Thyroid gland (tissue), 4 donors: ENCODE measurements around the gene ZBTB34. TPM values are rescaled to one million over a fixed set of nuclear protein-coding genes. Genes with fewer than 3 reads are reported as not detected.

Source experiments
- DNase-seq, 2 donors: peaks; one replicate each; pipeline ENCODE4 v3.0.0-alpha.2; 2019
- H3K27ac ChIP-seq, 3 donors: fragments of 200-600 bp; sonication (generic); 1 replicate in 2 of 3; 2 replicates in 1 of 3; pipeline ENCODE4 v1.5.1; 2016 to 2019; ENCODE audit warnings: mild to moderate bottlenecking in 1 of 3, moderate library complexity in 1 of 3
- H3K27me3 ChIP-seq: fragments of 200-600 bp; sonication (generic); one replicate; pipeline ENCODE4 v1.5.1; 2019
- H3K36me3 ChIP-seq, 2 donors: fragments of 200-600 bp; sonication (generic); one replicate each; pipeline ENCODE4 v1.5.1; 2016 to 2019
- H3K4me1 ChIP-seq, 2 donors: fragments of 200-600 bp; sonication (generic); one replicate each; pipeline ENCODE4 v1.5.1; 2017 to 2019
- H3K4me3 ChIP-seq, 3 donors: fragments of 200-600 bp; sonication (generic); replicated peaks in 1 of 3; 1 replicate in 2 of 3; 2 replicates in 1 of 3; pipeline ENCODE4 v1.5.1; 2016; ENCODE audit warnings: mild to moderate bottlenecking in 1 of 3
- H3K9me3 ChIP-seq: fragments of 200-600 bp; sonication (generic); one replicate; pipeline ENCODE4 v1.5.1; 2017
- POLR2A ChIP-seq, 2 donors: fragments of 450-650 bp; IDR thresholded peaks; one replicate each; pipeline ENCODE4 v1.6.1; 2017; ENCODE audit warnings: antibody characterized with exemption in 2 of 2, mild to moderate bottlenecking in 2 of 2, moderate library complexity in 1 of 2
- WGBS, 2 donors: methylation state at CpG; one replicate each; pipeline ENCODE4 v1.1.5; 2017; 5-methylcytosine and 5-hydroxymethylcytosine counted together
- intact Hi-C: fragments of 100-400 bp; cut with DNase I; formaldehyde crosslinking; loops from one replicate; pipeline ENCODE4 v1.15.1; 2023
- total RNA-seq, 4 donors: library from RNA; depleted of rRNA; stranded (reverse); fragments of >200 nt; gene quantifications; one replicate each; pipeline ENCODE4 v1.2.3, GENCODE V29; 2016
- TF ChIP-seq, protein P1 (sequence below), 6 experiments: fragments of 200-600 bp in 3 of 6; fragments of 450-650 bp in 3 of 6; sonication (generic) in 3 of 6; IDR thresholded peaks; one replicate each; pipeline ENCODE4 v1.5.1; 2016 to 2019; ENCODE audit warnings: antibody characterized with exemption in 6 of 6, mild to moderate bottlenecking in 2 of 6, inconsistent platforms in 1 of 6, moderate library complexity in 1 of 6

The ZBTB34 gene
- total RNA-seq, 4 donors from 2014 or later, result 8.6 to 17.1 (median 12.0) TPM

DNA sequence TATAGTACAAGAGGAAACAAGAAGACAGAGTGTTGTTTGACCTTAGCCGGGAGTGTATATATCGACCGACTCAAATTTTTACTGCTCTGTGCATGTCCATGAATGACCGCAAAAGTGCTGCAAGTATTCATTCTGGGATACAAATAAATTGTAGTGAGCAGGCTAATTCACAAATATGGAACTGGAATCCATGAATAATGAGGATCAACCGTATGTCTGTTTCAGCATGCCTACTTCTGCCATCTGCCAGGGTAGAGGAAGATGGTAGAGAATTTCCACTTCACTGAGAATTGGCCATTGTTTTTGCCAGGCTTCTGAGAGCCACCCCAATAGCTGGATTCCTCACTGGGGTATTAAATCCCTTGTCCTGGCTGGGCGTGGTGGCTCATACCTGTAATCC, 45.7 kb downstream of the ZBTB34 start:
- no peaks in the 10 kb centered on the region for H3K4me1 ChIP-seq
- H3K27ac ChIP-seq, result no peak overlapping the region
- TF ChIP-seq POLR2A (IDR thresholded peaks at IDR 0.05), result no peak
- TF ChIP-seq, protein P1, sequence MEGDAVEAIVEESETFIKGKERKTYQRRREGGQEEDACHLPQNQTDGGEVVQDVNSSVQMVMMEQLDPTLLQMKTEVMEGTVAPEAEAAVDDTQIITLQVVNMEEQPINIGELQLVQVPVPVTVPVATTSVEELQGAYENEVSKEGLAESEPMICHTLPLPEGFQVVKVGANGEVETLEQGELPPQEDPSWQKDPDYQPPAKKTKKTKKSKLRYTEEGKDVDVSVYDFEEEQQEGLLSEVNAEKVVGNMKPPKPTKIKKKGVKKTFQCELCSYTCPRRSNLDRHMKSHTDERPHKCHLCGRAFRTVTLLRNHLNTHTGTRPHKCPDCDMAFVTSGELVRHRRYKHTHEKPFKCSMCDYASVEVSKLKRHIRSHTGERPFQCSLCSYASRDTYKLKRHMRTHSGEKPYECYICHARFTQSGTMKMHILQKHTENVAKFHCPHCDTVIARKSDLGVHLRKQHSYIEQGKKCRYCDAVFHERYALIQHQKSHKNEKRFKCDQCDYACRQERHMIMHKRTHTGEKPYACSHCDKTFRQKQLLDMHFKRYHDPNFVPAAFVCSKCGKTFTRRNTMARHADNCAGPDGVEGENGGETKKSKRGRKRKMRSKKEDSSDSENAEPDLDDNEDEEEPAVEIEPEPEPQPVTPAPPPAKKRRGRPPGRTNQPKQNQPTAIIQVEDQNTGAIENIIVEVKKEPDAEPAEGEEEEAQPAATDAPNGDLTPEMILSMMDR (IDR thresholded peaks at IDR 0.05), result no peak
- intact Hi-C loops, result no loop called here
- H3K4me3 ChIP-seq, result no peak overlapping the region
- 73 to 79% methylated on average over 6 of the region's 6 CpGs for WGBS, 2 donors
- no peaks in the 10 kb centered on the region for H3K36me3 ChIP-seq
- no peak for DNase-seq
- H3K27me3 ChIP-seq, result no peaks in the 10 kb centered on the region
- H3K9me3 ChIP-seq, result no peaks in the 10 kb centered on the region

- no peaks in the 10 kb centered on the region for H3K36me3 ChIP-seq
- H3K4me1 ChIP-seq, result no peaks in the 10 kb centered on the region
- no peaks in the 10 kb centered on the region for H3K9me3 ChIP-seq
- H3K4me3 ChIP-seq, result no peak overlapping the region
- no peaks in the 10 kb centered on the region for H3K27me3 ChIP-seq
- no peak for DNase-seq
- 76 to 77% methylated on average over 2 of the region's 2 CpGs for WGBS, 2 donors
- intact Hi-C loops, result no loop called here
- H3K27ac ChIP-seq, result no peak overlapping the region
- TF ChIP-seq POLR2A (IDR thresholded peaks at IDR 0.05), result no peak
- TF ChIP-seq, protein P1 (IDR thresholded peaks at IDR 0.05), result no peak
Measured at GRCh38 chr9:126907058-126907457, 46.6 kb downstream of the ZBTB34 start.

- peak; percentile 97 for DNase-seq
- Histone ChIP-seq H3K4me3 (peak within 1 kb of the TSS in 2 of 3 donors; percentile 34 to 60), H3K4me1 (peaks cover 4 to 18% of the 10 kb centered on the region in 2 donors), H3K9me3 (no peaks in the 10 kb centered on the region), H3K36me3 (no peaks in the 10 kb centered on the region), H3K27ac (peak within 1 kb of the TSS in 2 of 3 donors; percentile 75 to 78), H3K27me3 (no peaks in the 10 kb centered on the region)
- WGBS, 2 donors, result 1 to 2% methylated on average over 9 to 15 of the region's 105 CpGs
- TF ChIP-seq POLR2A (IDR thresholded peaks at IDR 0.05), result peak; percentile 29 to 79
- TF ChIP-seq, protein P1 (IDR thresholded peaks at IDR 0.05), result no peak
- intact Hi-C loops, result no loop called here
Measured at GRCh38 chr9:126914458-126915280, 54.2 kb downstream of the ZBTB34 start, which contains the start of gene RALGPS1. Gene RALGPS1 (plus strand): TSS chr9:126914782. CDS start chr9:126962290, 47,508 bp downstream.

- no peaks in the 10 kb centered on the region for H3K9me3 ChIP-seq
- peak overlapping the region in 2 of 3 donors; percentile 34 to 60 for H3K4me3 ChIP-seq
- no peaks in the 10 kb centered on the region for H3K27me3 ChIP-seq
- peaks cover 4 to 18% of the 10 kb centered on the region in 2 donors for H3K4me1 ChIP-seq
- peak; percentile 89 to 94 for DNase-seq
- peak overlapping the region in 1 of 3 donors; percentile 29 for H3K27ac ChIP-seq
- peak in 1 of 2 donors; percentile 33 for TF ChIP-seq POLR2A (IDR thresholded peaks at IDR 0.05)
- TF ChIP-seq, protein P1 (IDR thresholded peaks at IDR 0.05), result no peak
- intact Hi-C loops, result no loop called here
- 3 to 6% methylated on average over 7 to 17 of the region's 43 CpGs for WGBS, 2 donors
- H3K36me3 ChIP-seq, result no peaks in the 10 kb centered on the region
Measured at GRCh38 chr9:126915281-126915816, 54.9 kb downstream of the ZBTB34 start.
